Upper lobe of left lung (tissue), 4 donors: ENCODE results near the gene PRKCA.

ENCODE experiments used
- EP300 ChIP-seq, 4 donors: sonication (generic); formaldehyde crosslinking; IDR thresholded peaks; one replicate each; pipeline ENCODE4 v1.5.1; 2017; ENCODE audit warnings: antibody characterized with exemption in 4 of 4, control low read depth in 2 of 4
- POLR2A ChIP-seq, 4 donors: fragments of 450-650 bp; IDR thresholded peaks; one replicate each; pipeline ENCODE4 v1.5.1; 2016 to 2017; ENCODE audit warnings: antibody characterized with exemption in 4 of 4, mild to moderate bottlenecking in 2 of 4
- POLR2AphosphoS5 ChIP-seq, 2 donors: sonication (generic); formaldehyde crosslinking; IDR thresholded peaks; one replicate each; pipeline ENCODE4 v1.5.1; 2017; ENCODE audit warnings: antibody characterized with exemption in 2 of 2
- TF ChIP-seq, protein P1 (sequence below), 6 experiments: fragments of 450-650 bp in 4 of 6; fragments of 200-600 bp in 2 of 6; sonication (generic) in 2 of 6; IDR thresholded peaks; one replicate each; pipeline ENCODE4 v1.5.1; 2016 to 2019; ENCODE audit warnings: antibody characterized with exemption in 6 of 6

DNA sequence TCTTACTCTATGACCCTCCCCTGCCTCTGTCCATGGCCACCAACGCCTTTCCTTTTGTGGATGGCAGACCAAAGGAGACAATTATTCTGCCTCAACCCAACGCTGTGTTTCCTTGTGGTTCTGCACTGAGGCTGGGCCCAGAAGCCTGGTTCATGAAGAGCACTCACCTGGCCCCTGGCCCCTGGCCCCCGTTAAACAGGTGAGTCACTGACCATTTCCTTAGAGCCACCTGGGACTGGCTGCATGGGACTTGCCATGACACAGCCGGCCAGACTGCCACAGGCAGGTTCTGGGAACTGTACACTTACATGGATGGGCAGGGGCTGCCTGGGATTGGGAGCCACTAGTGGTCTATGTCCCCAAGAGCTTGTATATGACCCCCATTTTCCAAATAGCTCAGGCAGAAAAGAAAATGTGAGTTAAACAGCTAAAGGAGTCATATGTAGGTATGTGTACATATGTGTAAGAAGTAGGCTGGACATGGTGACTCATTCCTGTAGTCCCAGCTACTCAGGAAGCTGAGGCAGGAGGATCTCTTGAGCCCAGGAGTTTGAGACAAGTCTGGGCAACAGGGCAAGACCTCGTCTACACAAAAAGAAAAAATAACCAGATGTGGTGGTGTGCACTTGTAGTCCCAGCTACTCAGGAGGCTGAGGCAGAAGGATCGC is 350.6 kb downstream of the PRKCA start:
- TF ChIP-seq, protein P1, sequence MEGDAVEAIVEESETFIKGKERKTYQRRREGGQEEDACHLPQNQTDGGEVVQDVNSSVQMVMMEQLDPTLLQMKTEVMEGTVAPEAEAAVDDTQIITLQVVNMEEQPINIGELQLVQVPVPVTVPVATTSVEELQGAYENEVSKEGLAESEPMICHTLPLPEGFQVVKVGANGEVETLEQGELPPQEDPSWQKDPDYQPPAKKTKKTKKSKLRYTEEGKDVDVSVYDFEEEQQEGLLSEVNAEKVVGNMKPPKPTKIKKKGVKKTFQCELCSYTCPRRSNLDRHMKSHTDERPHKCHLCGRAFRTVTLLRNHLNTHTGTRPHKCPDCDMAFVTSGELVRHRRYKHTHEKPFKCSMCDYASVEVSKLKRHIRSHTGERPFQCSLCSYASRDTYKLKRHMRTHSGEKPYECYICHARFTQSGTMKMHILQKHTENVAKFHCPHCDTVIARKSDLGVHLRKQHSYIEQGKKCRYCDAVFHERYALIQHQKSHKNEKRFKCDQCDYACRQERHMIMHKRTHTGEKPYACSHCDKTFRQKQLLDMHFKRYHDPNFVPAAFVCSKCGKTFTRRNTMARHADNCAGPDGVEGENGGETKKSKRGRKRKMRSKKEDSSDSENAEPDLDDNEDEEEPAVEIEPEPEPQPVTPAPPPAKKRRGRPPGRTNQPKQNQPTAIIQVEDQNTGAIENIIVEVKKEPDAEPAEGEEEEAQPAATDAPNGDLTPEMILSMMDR (IDR thresholded peaks at IDR 0.05), result no peak
- TF ChIP-seq POLR2A (IDR thresholded peaks at IDR 0.05) (no peak), EP300 (IDR thresholded peaks at IDR 0.05) (no peak), POLR2AphosphoS5 (IDR thresholded peaks at IDR 0.05) (no peak)
